D341Med (cell line): ENCODE results near the gene TAS2R31.

Source experiments
- DNase-seq: peaks from one replicate; pipeline ENCODE4 v3.0.0; 2012; ENCODE audit warnings: low spot score

Gene TAS2R31

GRCh38 chr12:10998204-10998603 is 33.0 kb downstream of the TAS2R31 start, which contains the start of gene TAS2R20:
TAS2R20 (minus strand) TSS chr12:10998304; CDS start chr12:10997875, 429 bp downstream.
- no peak for DNase-seq

GRCh38 chr12:10994307-10994706 is 36.9 kb downstream of the TAS2R31 start:
- DNase-seq = no peak

DNA sequence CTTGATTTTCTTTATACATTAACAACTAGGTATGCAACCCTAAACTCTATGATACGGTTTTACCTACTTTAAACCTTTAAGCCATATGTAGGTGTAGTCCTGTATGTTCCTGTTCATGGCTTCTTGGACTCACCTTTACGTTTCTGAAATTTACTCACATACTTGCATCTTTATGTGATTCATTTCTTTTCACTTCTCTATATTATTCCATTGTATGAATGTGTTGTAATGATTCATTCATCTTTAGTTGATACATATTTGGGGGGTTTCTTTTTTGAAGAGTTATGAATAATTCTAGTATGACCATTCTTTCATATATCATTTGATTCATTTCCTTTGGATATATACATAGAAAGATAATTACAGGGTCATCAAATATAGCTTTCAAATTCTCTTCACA is 42.1 kb downstream of the TAS2R31 start:
- DNase-seq = no peak

- no peak for DNase-seq
Measured at GRCh38 chr12:10986812-10987211, 44.4 kb downstream of the TAS2R31 start, which contains the start of gene TAS2R50. TAS2R50 (minus strand) TSS chr12:10986912; CDS start chr12:10986860, 52 bp downstream.

GRCh38 chr12:10982244-10982643 is 49.0 kb downstream of the TAS2R31 start:
- DNase-seq = no peak
